Stimulated activated CD8-positive, alpha-beta memory T cell treated with anti-CD3 and anti-CD28 coated beads, Interleukin-15, amount 100 ng/mL, for 1 hour (primary cell): ENCODE data around the gene DHX58.

Experiments used
- DNase-seq: peaks from one replicate; pipeline ENCODE4 v3.0.0-alpha.2; 2020; ENCODE audit warnings: low read depth

The DHX58 gene

GRCh38 chr17:42129109-42129837 lies 16.8 kb upstream of the DHX58 start:
- no peak for DNase-seq

GRCh38 chr17:42127414-42127813 lies 14.9 kb upstream of the DHX58 start:
- no peak for DNase-seq

- no peak for DNase-seq
Observed at GRCh38 chr17:42126836-42127235, 14.3 kb upstream of the DHX58 start.

GRCh38 chr17:42125565-42125964 lies 13.1 kb upstream of the DHX58 start:
- no peak for DNase-seq

- DNase-seq = no peak
Observed at GRCh38 chr17:42124256-42124655, 11.7 kb upstream of the DHX58 start.

GRCh38 chr17:42122371-42123303 lies 10.1 kb upstream of the DHX58 start, which contains the start of gene HSPB9:
TSS of gene HSPB9 (plus strand) at chr17:42122804. CDS start at chr17:42122851, 47 bp downstream.
- DNase-seq = no peak

- DNase-seq = peak; percentile 54
Observed at GRCh38 chr17:42120770-42121769, 8.6 kb upstream of the DHX58 start, which contains the start of gene KAT2A. TSS of gene KAT2A (minus strand) at chr17:42121367. CDS start at chr17:42121304, 63 bp downstream.

GRCh38 chr17:42120161-42120769 lies 7.8 kb upstream of the DHX58 start:
- DNase-seq = no peak

- DNase-seq = no peak
Observed at GRCh38 chr17:42119301-42119700, 6.8 kb upstream of the DHX58 start.

GRCh38 chr17:42118545-42118944 lies 6.0 kb upstream of the DHX58 start:
- peak; percentile 17 for DNase-seq

GRCh38 chr17:42118126-42118510 lies 5.6 kb upstream of the DHX58 start:
- DNase-seq = no peak

- no peak for DNase-seq
Observed at GRCh38 chr17:42117397-42118125, 5.0 kb upstream of the DHX58 start.

- peak; percentile 71 for DNase-seq
Observed at GRCh38 chr17:42116705-42117396, 4.3 kb upstream of the DHX58 start.

GRCh38 chr17:42114118-42114517 lies 1.6 kb upstream of the DHX58 start:
- no peak for DNase-seq

GRCh38 chr17:42113293-42114069 lies 967 bp upstream of the DHX58 start:
- no peak for DNase-seq

- peak; percentile 17 for DNase-seq
Observed at GRCh38 chr17:42111871-42112551, 503 bp downstream of the DHX58 start.

GRCh38 chr17:42111265-42111636 lies 1.3 kb downstream of the DHX58 start:
- no peak for DNase-seq
